SK-N-MC (cell line): ENCODE results near the gene CACNB2.

Experiments used
- DNase-seq: peaks from one replicate; pipeline ENCODE4 v3.0.0-alpha.2; 2011; ENCODE audit warnings: low read depth, low spot score
- H3K27ac ChIP-seq: fragments of 200-600 bp; sonication (generic); 2 replicates; pipeline ENCODE4 v1.5.1; 2016; ENCODE audit warnings: mixed run types
- H3K36me3 ChIP-seq: fragments of 200-600 bp; sonication (generic); 2 replicates; pipeline ENCODE4 v1.6.1; 2017; ENCODE audit warnings: antibody characterized with exemption, low read length, mixed read lengths; ENCODE audit not compliant: insufficient read depth
- H3K4me3 ChIP-seq: fragments of 200-600 bp; sonication (generic); 2 replicates; pipeline ENCODE4 v1.5.1; 2016
- H3K9ac ChIP-seq: fragments of 200-600 bp; sonication (generic); 2 replicates; pipeline ENCODE4 v1.8.0; 2017; ENCODE audit warnings: mixed run types, mixed read lengths; ENCODE audit not compliant: insufficient read length
- H3K9me3 ChIP-seq: fragments of 200-600 bp; sonication (generic); 2 replicates; pipeline ENCODE4 v1.6.1; 2017; ENCODE audit warnings: low read depth, mild to moderate bottlenecking, antibody characterized with exemption, low read length, moderate library complexity, mixed read lengths
- EZH2 ChIP-seq: fragments of 200-600 bp; sonication (generic); IDR thresholded peaks from one replicate; pipeline ENCODE4 v1.6.1; 2017; ENCODE audit warnings: antibody characterized with exemption
- FOXP2 ChIP-seq: optimal IDR thresholded peaks from 2 replicates; pipeline ENCODE3; 2011; ENCODE audit warnings: mild to moderate bottlenecking, moderate library complexity; ENCODE audit not compliant: insufficient read depth; ENCODE audit errors: extremely low read length, control extremely low read depth
- POLR2AphosphoS5 ChIP-seq: IDR thresholded peaks from 2 replicates; pipeline ENCODE4 v1.6.1; 2012; ENCODE audit warnings: mild to moderate bottlenecking, low read depth, low read length, borderline replicate concordance

CACNB2 gene

DNA sequence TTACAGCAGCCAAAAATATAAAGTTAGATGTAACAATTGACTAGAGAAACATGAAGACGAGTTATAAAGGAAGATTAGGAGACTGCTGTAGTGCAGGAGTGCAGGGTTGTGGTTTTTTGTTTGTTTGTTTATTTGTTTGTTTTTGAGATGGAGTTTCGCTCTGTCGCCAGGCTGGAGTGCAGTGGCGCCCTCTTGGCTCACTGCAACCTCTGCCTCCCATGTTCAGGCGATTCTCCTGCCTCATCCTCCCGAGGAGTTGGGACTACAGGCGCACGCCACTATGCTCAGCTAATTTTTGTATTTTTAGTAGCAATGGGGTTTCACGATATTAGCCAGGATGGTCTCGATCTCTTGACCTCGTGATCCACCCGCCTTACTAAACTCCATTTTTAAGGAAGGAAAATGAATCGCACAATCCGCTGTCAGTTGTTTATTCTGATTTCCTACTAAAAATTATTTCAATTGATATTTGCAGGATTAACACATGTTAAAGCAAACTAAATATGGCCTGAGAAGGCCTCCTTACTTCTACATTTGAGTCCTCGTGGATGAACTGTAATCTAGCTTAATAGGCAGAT, 277.8 kb downstream of the CACNB2 start:
- no peak for TF ChIP-seq EZH2
- TF ChIP-seq POLR2AphosphoS5 = no peak
- no peak for TF ChIP-seq FOXP2
- no peaks in the 10 kb centered on the region for H3K9me3 ChIP-seq
- DNase-seq = no peak
- H3K4me3 ChIP-seq = no peak overlapping the region
- H3K36me3 ChIP-seq = no peaks in the 10 kb centered on the region
- H3K9ac ChIP-seq = no peak overlapping the region
- H3K27ac ChIP-seq = no peak overlapping the region

DNA sequence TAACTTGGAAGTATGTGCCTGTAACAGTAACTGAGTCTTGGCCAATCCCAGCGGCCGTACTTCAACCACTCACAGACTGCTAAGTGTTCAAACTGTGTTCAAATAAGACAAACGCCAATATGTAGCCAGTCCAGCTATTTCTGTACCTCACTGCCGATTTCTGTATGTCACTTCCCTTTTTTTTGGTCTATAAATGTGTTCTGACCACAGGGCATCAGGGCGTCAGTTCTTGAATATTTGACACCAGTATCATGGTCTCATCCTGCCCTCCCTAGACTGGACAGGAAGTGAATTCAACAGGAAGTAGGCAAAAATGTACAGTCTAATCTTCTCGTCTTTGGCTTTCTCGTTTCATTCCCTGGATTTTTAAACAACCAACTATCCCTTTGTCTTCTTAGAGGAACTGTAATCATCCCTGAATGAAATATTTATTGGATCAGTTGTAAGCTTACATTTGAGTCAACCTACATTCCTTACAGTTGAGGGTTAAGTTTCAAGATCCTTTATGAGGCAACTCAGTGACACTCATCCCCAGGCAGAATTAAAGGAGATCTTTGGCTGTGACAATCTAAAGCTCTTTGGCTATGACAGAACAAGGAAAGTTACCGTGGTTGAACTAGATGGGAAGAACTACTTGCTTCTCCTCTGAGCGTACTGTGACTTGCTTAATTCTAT, 278.5 kb downstream of the CACNB2 start:
- Histone ChIP-seq H3K9ac (no peak overlapping the region), H3K4me3 (no peak overlapping the region), H3K9me3 (no peaks in the 10 kb centered on the region), H3K27ac (no peak overlapping the region), H3K36me3 (no peaks in the 10 kb centered on the region)
- TF ChIP-seq POLR2AphosphoS5 = no peak
- no peak for TF ChIP-seq EZH2
- TF ChIP-seq FOXP2 = no peak
- DNase-seq = no peak

DNA sequence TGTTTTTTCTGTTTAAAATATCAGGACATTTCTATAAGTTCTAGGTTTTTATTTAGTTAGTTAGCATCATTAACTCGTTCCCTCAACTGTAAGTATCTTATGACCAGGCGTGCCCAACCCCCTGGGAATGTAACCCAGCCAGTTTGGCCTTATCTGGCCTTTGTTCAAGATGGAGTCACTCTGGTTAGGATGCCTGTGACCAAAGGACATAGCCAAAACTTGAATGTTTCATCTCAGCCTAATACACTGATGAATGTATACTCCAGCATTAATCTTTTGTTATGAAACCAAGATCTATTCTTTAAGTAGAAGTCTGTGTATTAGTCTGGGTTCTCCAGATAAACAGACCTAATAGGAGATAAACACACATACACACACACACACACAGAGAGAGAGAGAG, 279.7 kb downstream of the CACNB2 start:
- Histone ChIP-seq H3K9me3 (no peaks in the 10 kb centered on the region), H3K36me3 (no peaks in the 10 kb centered on the region), H3K4me3 (no peak overlapping the region), H3K27ac (no peak overlapping the region), H3K9ac (no peak overlapping the region)
- DNase-seq = no peak
- TF ChIP-seq EZH2 = no peak
- no peak for TF ChIP-seq POLR2AphosphoS5
- TF ChIP-seq FOXP2 = no peak

DNA sequence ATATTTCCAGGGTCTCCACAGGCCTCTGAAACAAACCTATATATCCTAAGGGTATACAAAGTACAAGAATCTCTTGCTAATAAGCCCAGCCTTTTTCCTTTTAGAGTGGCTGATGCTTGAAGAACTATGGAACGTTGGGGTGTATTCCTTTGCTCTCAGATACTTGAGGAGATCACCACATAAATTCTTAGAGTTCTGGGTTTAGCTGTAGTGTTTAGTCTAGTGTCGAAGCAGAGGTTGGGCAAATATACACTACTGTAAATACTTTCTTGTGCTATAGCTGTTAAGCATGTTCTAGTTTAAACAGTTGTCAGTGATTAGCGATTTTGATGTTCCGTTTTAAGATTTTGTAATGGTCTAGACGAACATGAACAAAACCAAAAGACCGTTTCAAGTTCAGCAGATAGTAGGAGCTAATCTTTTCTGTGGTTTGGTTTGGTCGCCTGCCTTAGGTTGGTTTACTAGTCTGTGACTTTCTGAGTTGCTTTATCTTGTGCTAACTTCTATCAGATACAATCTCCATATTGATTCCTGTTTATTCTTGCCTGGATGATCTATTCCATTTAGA, 281.6 kb downstream of the CACNB2 start:
- no peaks in the 10 kb centered on the region for H3K9me3 ChIP-seq
- peak overlapping the region; percentile 36 for H3K27ac ChIP-seq
- peak; percentile 16 for DNase-seq
- H3K4me3 ChIP-seq = no peak overlapping the region
- H3K9ac ChIP-seq = no peak overlapping the region
- no peaks in the 10 kb centered on the region for H3K36me3 ChIP-seq
- TF ChIP-seq EZH2 (no peak), POLR2AphosphoS5 (no peak), FOXP2 (no peak)

DNA sequence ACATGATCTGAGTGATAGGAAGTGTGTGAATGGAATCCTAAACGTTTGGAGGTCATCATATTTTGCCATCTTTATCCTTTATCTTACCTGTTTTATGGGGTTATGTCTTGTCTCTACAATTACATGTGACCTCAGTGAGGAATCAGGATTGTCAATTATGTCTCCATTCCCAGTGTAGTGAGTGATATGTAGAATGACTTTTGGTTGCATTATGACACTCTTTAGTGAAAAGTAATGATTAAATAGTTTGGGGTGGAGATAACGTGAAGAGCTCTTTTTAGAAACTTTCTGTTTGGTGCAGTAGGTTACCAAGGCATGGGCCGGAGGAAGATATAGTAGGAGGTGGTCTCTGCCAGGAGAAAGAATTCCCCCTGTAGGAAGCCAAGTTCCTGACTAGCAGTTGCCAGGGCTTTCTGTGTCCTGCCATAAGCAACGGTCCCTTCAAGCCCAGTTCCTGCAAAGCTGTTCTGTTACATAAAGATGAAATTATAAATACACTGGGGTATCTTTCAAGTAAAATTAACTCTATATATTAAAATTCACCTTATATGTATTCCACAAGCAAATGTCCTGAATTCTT, 282.9 kb downstream of the CACNB2 start:
- Histone ChIP-seq H3K9me3 (no peaks in the 10 kb centered on the region), H3K4me3 (no peak overlapping the region), H3K36me3 (no peaks in the 10 kb centered on the region), H3K27ac (no peak overlapping the region), H3K9ac (no peak overlapping the region)
- no peak for DNase-seq
- TF ChIP-seq EZH2 (no peak), FOXP2 (no peak), POLR2AphosphoS5 (no peak)

DNA sequence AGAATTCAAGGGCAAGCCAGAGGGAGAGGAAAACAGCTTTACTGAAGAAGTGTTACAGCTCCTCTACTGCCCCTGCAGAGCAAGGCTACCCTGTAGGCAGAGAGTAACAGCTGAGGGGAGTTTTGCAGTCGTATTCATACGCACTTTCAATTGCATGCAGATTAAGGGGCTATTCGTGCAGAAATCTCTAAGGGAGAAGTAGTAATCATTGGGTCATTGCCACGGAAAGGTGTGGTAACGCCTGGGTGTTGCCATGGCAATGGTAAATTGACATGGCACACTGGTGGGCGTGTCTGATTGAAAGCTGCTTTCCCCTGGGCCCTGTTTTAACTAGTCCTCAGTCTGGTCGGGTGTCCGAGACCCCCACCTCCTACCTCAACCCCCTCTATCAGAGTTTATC, 284.0 kb downstream of the CACNB2 start:
- Histone ChIP-seq H3K9me3 (no peaks in the 10 kb centered on the region), H3K36me3 (no peaks in the 10 kb centered on the region), H3K9ac (no peak overlapping the region), H3K4me3 (no peak overlapping the region), H3K27ac (no peak overlapping the region)
- DNase-seq = no peak
- TF ChIP-seq FOXP2 = no peak
- no peak for TF ChIP-seq EZH2
- TF ChIP-seq POLR2AphosphoS5 = no peak

DNA sequence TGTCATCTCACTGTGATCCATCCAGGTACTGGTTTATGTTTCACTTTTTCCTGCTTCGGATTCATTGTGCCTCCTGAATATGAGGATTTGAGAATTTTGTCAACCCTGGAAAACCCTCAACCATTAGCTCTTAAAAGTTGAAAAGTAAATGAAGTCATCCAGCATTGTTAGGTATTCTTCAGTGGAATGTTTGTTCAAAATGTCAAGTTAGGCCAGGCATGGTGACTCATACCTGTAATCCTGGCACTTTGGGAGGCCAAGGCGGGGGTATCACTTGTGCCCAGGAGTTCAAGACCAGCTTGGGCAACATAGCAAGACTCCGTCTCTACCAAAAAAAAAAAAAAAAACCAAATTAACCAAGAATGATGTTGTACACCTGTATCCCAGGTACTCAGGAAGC, 289.1 kb downstream of the CACNB2 start:
- no peak overlapping the region for H3K27ac ChIP-seq
- H3K9ac ChIP-seq = no peak overlapping the region
- no peaks in the 10 kb centered on the region for H3K36me3 ChIP-seq
- TF ChIP-seq EZH2 (no peak), POLR2AphosphoS5 (no peak), FOXP2 (no peak)
- H3K4me3 ChIP-seq = no peak overlapping the region
- DNase-seq = no peak
- H3K9me3 ChIP-seq = no peaks in the 10 kb centered on the region

DNA sequence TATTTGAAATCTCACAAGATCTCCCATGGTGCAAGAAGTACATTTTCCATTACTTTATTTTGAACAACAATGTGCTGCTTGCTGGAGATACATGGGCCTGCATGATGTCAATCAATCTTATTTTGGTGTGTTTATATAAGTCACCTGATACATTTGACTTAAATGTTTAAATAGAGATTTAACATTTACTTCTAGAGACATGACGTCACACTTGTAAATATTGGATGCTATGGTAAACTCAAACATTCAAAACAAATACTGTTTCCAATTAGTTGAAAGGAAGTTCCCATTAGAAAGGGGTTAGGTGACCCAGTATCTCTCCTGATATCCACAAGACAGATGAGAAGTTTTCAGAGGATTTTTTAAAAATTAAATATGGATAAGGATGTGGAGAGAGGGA, 296.7 kb downstream of the CACNB2 start:
- Histone ChIP-seq H3K27ac (no peak overlapping the region), H3K36me3 (no peaks in the 10 kb centered on the region), H3K4me3 (no peak overlapping the region), H3K9me3 (no peaks in the 10 kb centered on the region), H3K9ac (no peak overlapping the region)
- DNase-seq = no peak
- no peak for TF ChIP-seq EZH2
- TF ChIP-seq POLR2AphosphoS5 = no peak

DNA sequence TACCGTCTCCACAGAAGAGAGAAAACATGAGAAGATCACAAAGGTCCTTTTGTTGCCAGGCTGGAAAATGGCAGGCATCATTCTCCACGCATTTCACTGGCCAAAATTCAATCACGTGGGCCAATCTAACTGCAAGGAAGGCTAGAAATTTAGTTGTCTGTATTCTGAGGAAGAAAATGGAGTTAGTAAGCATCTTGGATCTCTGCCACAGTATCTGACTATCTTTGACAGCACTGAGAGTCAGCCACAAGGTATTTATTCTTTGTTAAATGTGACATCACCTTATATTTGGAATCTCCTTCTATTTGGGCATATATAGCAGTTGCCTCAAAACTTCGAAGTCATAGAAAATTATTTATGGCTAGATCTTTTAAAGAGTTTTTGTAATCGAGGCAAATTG, 297.3 kb downstream of the CACNB2 start:
- TF ChIP-seq POLR2AphosphoS5 (no peak), FOXP2 (no peak), EZH2 (no peak)
- H3K4me3 ChIP-seq = no peak overlapping the region
- H3K9ac ChIP-seq = no peak overlapping the region
- no peaks in the 10 kb centered on the region for H3K9me3 ChIP-seq
- H3K27ac ChIP-seq = no peak overlapping the region
- H3K36me3 ChIP-seq = no peaks in the 10 kb centered on the region
- DNase-seq = no peak
